NCI-H82 treated with DMSO at 0.1 percent for 48 hours (cell line): ENCODE data around the gene OR6C65.
"Not testable (repeated sequence)": the region's sequence is repeated elsewhere in the genome, so short reads cannot be mapped to it uniquely, and the experiment has no call there.

Experiments
- DNase-seq: peaks from one replicate; lab custom pipeline; 2025; ENCODE audit not compliant: unreplicated experiment; lab: John Stamatoyannopoulos, UW

The OR6C65 gene

GRCh38 chr12:55400229-55400628 is at the start of gene OR6C65:
Gene OR6C65 (plus strand): TSS chr12:55400529. CDS start chr12:55400529, 0 bp downstream.
- DNase-seq = no peak

GRCh38 chr12:55355338-55355737 is 45.0 kb upstream of the OR6C65 start:
- DNase-seq = not testable (repeated sequence)

GRCh38 chr12:55362675-55363074 is 37.7 kb upstream of the OR6C65 start, which contains the start of gene OR6C75:
Gene OR6C75 (plus strand): TSS chr12:55362975. CDS start chr12:55365111, 2,136 bp downstream.
- no peak for DNase-seq

- DNase-seq = no peak
Observed at GRCh38 chr12:55365086-55365485, 35.2 kb upstream of the OR6C65 start.

GRCh38 chr12:55372521-55372920 is 27.8 kb upstream of the OR6C65 start:
- DNase-seq = no peak

GRCh38 chr12:55385891-55386290 is 14.4 kb upstream of the OR6C65 start:
- no peak for DNase-seq

GRCh38 chr12:55392032-55392795 is 8.1 kb upstream of the OR6C65 start:
- no peak for DNase-seq

GRCh38 chr12:55396326-55396725 is 4.0 kb upstream of the OR6C65 start:
- no peak for DNase-seq

GRCh38 chr12:55407866-55408265 is 7.5 kb downstream of the OR6C65 start:
- DNase-seq = no peak

- not testable (repeated sequence) for DNase-seq
Observed at GRCh38 chr12:55409133-55409532, 8.8 kb downstream of the OR6C65 start.

GRCh38 chr12:55412138-55412537 is 11.8 kb downstream of the OR6C65 start:
- DNase-seq = not testable (repeated sequence)

- not testable (repeated sequence) for DNase-seq
Observed at GRCh38 chr12:55413498-55414388, 13.4 kb downstream of the OR6C65 start.

GRCh38 chr12:55414396-55414823 is 14.1 kb downstream of the OR6C65 start:
- not testable (repeated sequence) for DNase-seq

GRCh38 chr12:55414889-55415288 is 14.6 kb downstream of the OR6C65 start:
- not testable (repeated sequence) for DNase-seq

- no peak for DNase-seq
Observed at GRCh38 chr12:55416961-55417360, 16.6 kb downstream of the OR6C65 start.

- no peak for DNase-seq
Observed at GRCh38 chr12:55420307-55420962, 20.1 kb downstream of the OR6C65 start.

- DNase-seq = no peak
Observed at GRCh38 chr12:55425954-55426353, 25.6 kb downstream of the OR6C65 start, which contains the start of gene OR6C76. Gene OR6C76 (plus strand): TSS chr12:55426254. CDS start chr12:55426254, 0 bp downstream.

- no peak for DNase-seq
Observed at GRCh38 chr12:55428331-55429243, 28.3 kb downstream of the OR6C65 start.

- DNase-seq = not testable (repeated sequence)
Observed at GRCh38 chr12:55441233-55441632, 40.9 kb downstream of the OR6C65 start.

- DNase-seq = no peak
Observed at GRCh38 chr12:55443776-55444175, 43.4 kb downstream of the OR6C65 start, which contains the start of gene OR6C2. Gene OR6C2 (plus strand): TSS chr12:55444076. CDS start chr12:55452214, 8,138 bp downstream.
